SU-DHL-6 (cell line): ENCODE measurements around the gene PNPLA7.

Source experiments
- H2AFZ ChIP-seq: fragments of 200-600 bp; sonication (generic); 2 replicates; pipeline ENCODE4 v1.6.1; 2014; ENCODE audit warnings: low read depth, mild to moderate bottlenecking, moderate library complexity, mixed read lengths, antibody characterized with exemption, low read length; ENCODE audit not compliant: severe bottlenecking
- H3F3A ChIP-seq: fragments of 200-600 bp; shearing (Covaris generic); 2 replicates; pipeline ENCODE4 v1.6.0; 2016; ENCODE audit warnings: antibody characterized with exemption, mild to moderate bottlenecking; ENCODE audit not compliant: insufficient read depth
- H3K27ac ChIP-seq: fragments of 200-600 bp; sonication (generic); 2 replicates; pipeline ENCODE4 v1.5.1; 2016; ENCODE audit warnings: low read depth, mild to moderate bottlenecking, low read length, moderate library complexity, mixed read lengths
- H3K27me3 ChIP-seq: fragments of 200-600 bp; sonication (generic), shearing (Covaris generic); 2 replicates; pipeline ENCODE4 v1.6.0; 2014; ENCODE audit warnings: mild to moderate bottlenecking, low read length
- H3K36me3 ChIP-seq: fragments of 200-600 bp; sonication (generic); 2 replicates; pipeline ENCODE4 v1.6.1; 2014; ENCODE audit warnings: mild to moderate bottlenecking, low read length, mixed read lengths
- H3K4me2 ChIP-seq: fragments of 300-600, 200-600 bp; shearing (Covaris generic), sonication (generic); 2 replicates; pipeline ENCODE4 v1.6.0; 2014; ENCODE audit warnings: low read length, low read depth, mild to moderate bottlenecking; ENCODE audit not compliant: poor library complexity, severe bottlenecking
- H3K4me3 ChIP-seq: fragments of 200-600 bp; sonication (generic); 2 replicates; pipeline ENCODE4 v1.5.1; 2014; ENCODE audit warnings: antibody characterized with exemption, low read length, mild to moderate bottlenecking, mixed read lengths; ENCODE audit not compliant: insufficient read depth, poor library complexity, severe bottlenecking
- H3K79me2 ChIP-seq: fragments of 200-600 bp; sonication (generic); 2 replicates; pipeline ENCODE4 v1.6.1; 2014; ENCODE audit warnings: mild to moderate bottlenecking, low read length, moderate library complexity; ENCODE audit not compliant: insufficient read depth
- H3K9ac ChIP-seq: fragments of 200-600 bp; sonication (generic); 2 replicates; pipeline ENCODE4 v1.7.0; 2014; ENCODE audit warnings: mild to moderate bottlenecking, low read length
- H3K9me2 ChIP-seq: fragments of 200-600 bp; sonication (generic); replicated peaks from 2 replicates; pipeline ENCODE4 v1.6.1; 2014; ENCODE audit warnings: low read length; ENCODE audit not compliant: insufficient read depth
- H3K9me3 ChIP-seq: fragments of 200-600 bp; sonication (generic); 2 replicates; pipeline ENCODE4 v1.6.1; 2014; ENCODE audit warnings: low read length, mixed read lengths; ENCODE audit not compliant: insufficient read depth
- H4K20me1 ChIP-seq: fragments of 200-600 bp; sonication (generic); 2 replicates; pipeline ENCODE4 v1.6.1; 2014; ENCODE audit warnings: low read depth, mild to moderate bottlenecking, antibody characterized with exemption, low read length, moderate library complexity, mixed read lengths
- EZH2phosphoT487 ChIP-seq: fragments of 200-600 bp; sonication (generic), shearing (Covaris generic); conservative IDR thresholded peaks from 2 replicates; pipeline ENCODE4 v1.6.1; 2018; ENCODE audit warnings: mild to moderate bottlenecking, antibody characterized with exemption, low read length, moderate library complexity, mixed read lengths
- TF ChIP-seq, protein P1 (sequence below): fragments of 200-600 bp; sonication (generic); IDR thresholded peaks from one replicate; pipeline ENCODE4 v1.5.1; 2017; ENCODE audit warnings: antibody characterized with exemption, mild to moderate bottlenecking, low read length, moderate library complexity; ENCODE audit not compliant: insufficient read depth, poor library complexity, severe bottlenecking

Gene PNPLA7

DNA sequence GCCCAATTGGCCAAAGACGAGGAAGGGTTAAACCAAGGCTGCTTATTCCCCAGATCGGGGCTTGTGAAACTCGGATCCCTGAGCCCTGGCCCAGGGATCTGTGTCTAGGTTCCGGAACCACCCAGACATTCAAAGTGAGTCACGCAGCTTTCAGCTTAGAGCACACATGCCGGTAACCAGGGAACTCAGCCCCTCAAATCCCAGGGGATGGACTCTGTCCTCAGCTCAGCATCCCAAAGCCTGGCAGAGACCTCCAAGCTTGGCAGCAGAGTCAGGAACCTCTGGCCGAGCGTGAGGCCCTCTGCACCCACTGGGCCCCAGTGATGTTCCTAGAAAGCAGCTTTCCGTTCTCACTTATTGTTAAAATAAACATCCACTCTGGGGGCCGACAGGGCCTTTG is 5.1 kb downstream of the PNPLA7 start:
- Histone ChIP-seq H3K4me2 (no peak overlapping the region), H3K79me2 (no peaks in the 10 kb centered on the region), H3K9me2 (no peaks in the 10 kb centered on the region), H3K36me3 (no peaks in the 10 kb centered on the region), H4K20me1 (no peaks in the 10 kb centered on the region), H3K9me3 (no peaks in the 10 kb centered on the region), H2AFZ (no peak overlapping the region), H3K4me3 (no peak overlapping the region), H3K9ac (no peak overlapping the region), H3K27me3 (no peaks in the 10 kb centered on the region), H3K27ac (no peak overlapping the region), H3F3A (peaks cover 6% of the 10 kb centered on the region; the same call in 1 of the 2 replicates)
- TF ChIP-seq EZH2phosphoT487, result no peak
- TF ChIP-seq, protein P1, sequence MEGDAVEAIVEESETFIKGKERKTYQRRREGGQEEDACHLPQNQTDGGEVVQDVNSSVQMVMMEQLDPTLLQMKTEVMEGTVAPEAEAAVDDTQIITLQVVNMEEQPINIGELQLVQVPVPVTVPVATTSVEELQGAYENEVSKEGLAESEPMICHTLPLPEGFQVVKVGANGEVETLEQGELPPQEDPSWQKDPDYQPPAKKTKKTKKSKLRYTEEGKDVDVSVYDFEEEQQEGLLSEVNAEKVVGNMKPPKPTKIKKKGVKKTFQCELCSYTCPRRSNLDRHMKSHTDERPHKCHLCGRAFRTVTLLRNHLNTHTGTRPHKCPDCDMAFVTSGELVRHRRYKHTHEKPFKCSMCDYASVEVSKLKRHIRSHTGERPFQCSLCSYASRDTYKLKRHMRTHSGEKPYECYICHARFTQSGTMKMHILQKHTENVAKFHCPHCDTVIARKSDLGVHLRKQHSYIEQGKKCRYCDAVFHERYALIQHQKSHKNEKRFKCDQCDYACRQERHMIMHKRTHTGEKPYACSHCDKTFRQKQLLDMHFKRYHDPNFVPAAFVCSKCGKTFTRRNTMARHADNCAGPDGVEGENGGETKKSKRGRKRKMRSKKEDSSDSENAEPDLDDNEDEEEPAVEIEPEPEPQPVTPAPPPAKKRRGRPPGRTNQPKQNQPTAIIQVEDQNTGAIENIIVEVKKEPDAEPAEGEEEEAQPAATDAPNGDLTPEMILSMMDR, result no peak

DNA sequence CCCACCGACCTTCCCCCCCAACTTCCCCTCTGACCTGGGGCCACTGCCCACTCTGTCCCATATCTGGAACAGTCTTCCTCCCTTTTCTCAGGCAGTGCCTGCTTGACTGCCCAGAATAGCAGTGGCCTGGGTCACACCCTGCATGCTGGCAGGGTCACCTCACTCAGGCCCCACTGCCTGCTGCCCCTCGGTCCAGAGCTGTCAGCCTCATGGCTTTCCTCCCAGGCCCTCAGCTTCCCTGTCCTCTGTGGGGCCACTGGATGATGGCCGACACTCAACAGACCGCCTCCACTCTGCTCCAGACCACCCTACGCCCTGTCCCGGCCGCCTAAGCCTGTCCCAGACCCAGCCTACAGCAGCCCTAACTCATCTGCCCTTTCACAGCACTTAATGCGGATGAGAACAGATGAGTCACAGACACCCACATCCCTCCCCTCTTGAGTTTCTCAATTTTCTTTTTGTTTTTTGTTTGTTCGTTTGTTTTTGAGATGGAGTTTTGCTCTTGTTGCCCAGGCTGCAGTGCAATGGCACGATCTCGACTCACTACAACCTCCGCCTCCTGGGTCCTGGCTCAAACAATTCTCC is 5.9 kb downstream of the PNPLA7 start:
- H3K9ac ChIP-seq, result no peak overlapping the region
- no peaks in the 10 kb centered on the region for H3K9me3 ChIP-seq
- no peaks in the 10 kb centered on the region for H3K9me2 ChIP-seq
- no peaks in the 10 kb centered on the region for H4K20me1 ChIP-seq
- TF ChIP-seq, protein P1, result no peak
- no peak for TF ChIP-seq EZH2phosphoT487
- no peak overlapping the region for H2AFZ ChIP-seq
- no peaks in the 10 kb centered on the region for H3K79me2 ChIP-seq
- no peaks in the 10 kb centered on the region for H3K36me3 ChIP-seq
- H3F3A ChIP-seq, result no peaks in the 10 kb centered on the region
- no peaks in the 10 kb centered on the region for H3K27me3 ChIP-seq
- H3K4me3 ChIP-seq, result no peak overlapping the region
- no peak overlapping the region for H3K27ac ChIP-seq
- no peak overlapping the region for H3K4me2 ChIP-seq

DNA sequence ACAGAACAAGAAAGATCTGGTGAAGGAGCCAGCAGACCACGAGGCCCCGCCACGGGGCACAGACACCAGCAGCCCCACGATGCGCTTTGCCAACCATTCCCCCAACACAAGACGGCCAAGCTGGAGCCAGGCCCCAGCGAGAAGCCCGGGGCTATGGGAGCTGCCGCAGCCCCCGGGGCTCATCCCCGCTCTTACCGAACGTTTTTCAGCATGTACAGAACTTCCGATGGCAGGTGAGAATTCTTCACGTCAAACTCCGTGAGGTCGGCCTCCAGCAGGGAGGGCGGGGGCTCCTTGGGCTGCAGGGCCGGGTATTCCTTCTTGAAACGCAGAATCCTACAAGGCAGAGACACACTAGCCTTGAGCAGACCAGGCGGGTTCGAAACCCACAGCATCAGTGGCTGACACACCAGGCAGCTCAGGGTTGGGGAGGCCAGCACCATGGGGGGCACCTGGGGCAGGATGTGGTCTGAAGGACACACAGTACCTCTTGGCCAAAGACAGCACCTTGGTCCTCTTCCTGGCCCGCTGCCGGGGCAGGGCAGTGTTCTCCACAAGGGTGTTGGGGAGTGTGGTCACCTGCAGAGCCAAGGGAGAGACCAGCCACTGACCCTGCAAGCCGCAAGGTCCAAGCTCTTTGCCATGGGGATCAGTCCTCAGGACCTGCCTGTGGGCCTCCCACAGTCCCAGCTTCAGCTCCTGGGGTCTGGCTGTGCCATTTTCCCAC is 6.8 kb downstream of the PNPLA7 start:
- H3K27ac ChIP-seq, result no peak overlapping the region

More for the DNA sequence above, 6.8 kb downstream of the PNPLA7 start:
- no peaks in the 10 kb centered on the region for H4K20me1 ChIP-seq
- H3K4me3 ChIP-seq, result no peak overlapping the region
- no peaks in the 10 kb centered on the region for H3K36me3 ChIP-seq
- no peaks in the 10 kb centered on the region for H3K79me2 ChIP-seq
- no peak overlapping the region for H3K9ac ChIP-seq
- H3K9me3 ChIP-seq, result no peaks in the 10 kb centered on the region
- H2AFZ ChIP-seq, result no peak overlapping the region
- no peaks in the 10 kb centered on the region for H3F3A ChIP-seq
- no peaks in the 10 kb centered on the region for H3K9me2 ChIP-seq
- TF ChIP-seq, protein P1, result no peak
- no peak for TF ChIP-seq EZH2phosphoT487
- H3K4me2 ChIP-seq, result no peak overlapping the region
- H3K27me3 ChIP-seq, result no peaks in the 10 kb centered on the region
